ENCODE results near the gene VPS4B. TPM values are rescaled to one million over a fixed set of nuclear protein-coding genes. Genes with fewer than 3 reads are reported as not detected.

VPS4B gene
- total and polyA plus RNA-seq, 2 of the 8 experiments (the other 6 are each of a cell fraction or from before 2014, with no cell fraction given) = 7.2 to 45.3 TPM

DNA sequence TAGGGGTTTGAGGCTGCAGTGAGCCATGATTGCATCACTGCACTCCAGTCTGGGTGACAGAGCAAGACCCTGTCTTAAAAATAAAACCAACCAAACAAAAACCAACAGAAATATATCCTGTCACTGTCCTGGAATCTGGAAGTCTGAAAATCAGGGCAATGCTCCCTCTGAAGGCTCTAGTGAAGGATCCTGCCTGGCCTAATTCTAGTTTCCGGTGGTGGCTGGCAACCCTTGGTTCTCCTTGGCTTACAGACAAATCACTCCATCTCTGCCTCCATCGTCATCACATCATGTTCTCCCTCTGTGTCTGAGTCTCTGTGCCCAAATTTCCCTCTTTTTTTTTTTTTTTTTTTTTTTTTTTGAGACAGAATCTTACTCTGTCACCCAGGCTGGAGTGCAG lies 15.9 kb upstream of the VPS4B start (continued):
- TF ChIP-seq, protein P1, sequence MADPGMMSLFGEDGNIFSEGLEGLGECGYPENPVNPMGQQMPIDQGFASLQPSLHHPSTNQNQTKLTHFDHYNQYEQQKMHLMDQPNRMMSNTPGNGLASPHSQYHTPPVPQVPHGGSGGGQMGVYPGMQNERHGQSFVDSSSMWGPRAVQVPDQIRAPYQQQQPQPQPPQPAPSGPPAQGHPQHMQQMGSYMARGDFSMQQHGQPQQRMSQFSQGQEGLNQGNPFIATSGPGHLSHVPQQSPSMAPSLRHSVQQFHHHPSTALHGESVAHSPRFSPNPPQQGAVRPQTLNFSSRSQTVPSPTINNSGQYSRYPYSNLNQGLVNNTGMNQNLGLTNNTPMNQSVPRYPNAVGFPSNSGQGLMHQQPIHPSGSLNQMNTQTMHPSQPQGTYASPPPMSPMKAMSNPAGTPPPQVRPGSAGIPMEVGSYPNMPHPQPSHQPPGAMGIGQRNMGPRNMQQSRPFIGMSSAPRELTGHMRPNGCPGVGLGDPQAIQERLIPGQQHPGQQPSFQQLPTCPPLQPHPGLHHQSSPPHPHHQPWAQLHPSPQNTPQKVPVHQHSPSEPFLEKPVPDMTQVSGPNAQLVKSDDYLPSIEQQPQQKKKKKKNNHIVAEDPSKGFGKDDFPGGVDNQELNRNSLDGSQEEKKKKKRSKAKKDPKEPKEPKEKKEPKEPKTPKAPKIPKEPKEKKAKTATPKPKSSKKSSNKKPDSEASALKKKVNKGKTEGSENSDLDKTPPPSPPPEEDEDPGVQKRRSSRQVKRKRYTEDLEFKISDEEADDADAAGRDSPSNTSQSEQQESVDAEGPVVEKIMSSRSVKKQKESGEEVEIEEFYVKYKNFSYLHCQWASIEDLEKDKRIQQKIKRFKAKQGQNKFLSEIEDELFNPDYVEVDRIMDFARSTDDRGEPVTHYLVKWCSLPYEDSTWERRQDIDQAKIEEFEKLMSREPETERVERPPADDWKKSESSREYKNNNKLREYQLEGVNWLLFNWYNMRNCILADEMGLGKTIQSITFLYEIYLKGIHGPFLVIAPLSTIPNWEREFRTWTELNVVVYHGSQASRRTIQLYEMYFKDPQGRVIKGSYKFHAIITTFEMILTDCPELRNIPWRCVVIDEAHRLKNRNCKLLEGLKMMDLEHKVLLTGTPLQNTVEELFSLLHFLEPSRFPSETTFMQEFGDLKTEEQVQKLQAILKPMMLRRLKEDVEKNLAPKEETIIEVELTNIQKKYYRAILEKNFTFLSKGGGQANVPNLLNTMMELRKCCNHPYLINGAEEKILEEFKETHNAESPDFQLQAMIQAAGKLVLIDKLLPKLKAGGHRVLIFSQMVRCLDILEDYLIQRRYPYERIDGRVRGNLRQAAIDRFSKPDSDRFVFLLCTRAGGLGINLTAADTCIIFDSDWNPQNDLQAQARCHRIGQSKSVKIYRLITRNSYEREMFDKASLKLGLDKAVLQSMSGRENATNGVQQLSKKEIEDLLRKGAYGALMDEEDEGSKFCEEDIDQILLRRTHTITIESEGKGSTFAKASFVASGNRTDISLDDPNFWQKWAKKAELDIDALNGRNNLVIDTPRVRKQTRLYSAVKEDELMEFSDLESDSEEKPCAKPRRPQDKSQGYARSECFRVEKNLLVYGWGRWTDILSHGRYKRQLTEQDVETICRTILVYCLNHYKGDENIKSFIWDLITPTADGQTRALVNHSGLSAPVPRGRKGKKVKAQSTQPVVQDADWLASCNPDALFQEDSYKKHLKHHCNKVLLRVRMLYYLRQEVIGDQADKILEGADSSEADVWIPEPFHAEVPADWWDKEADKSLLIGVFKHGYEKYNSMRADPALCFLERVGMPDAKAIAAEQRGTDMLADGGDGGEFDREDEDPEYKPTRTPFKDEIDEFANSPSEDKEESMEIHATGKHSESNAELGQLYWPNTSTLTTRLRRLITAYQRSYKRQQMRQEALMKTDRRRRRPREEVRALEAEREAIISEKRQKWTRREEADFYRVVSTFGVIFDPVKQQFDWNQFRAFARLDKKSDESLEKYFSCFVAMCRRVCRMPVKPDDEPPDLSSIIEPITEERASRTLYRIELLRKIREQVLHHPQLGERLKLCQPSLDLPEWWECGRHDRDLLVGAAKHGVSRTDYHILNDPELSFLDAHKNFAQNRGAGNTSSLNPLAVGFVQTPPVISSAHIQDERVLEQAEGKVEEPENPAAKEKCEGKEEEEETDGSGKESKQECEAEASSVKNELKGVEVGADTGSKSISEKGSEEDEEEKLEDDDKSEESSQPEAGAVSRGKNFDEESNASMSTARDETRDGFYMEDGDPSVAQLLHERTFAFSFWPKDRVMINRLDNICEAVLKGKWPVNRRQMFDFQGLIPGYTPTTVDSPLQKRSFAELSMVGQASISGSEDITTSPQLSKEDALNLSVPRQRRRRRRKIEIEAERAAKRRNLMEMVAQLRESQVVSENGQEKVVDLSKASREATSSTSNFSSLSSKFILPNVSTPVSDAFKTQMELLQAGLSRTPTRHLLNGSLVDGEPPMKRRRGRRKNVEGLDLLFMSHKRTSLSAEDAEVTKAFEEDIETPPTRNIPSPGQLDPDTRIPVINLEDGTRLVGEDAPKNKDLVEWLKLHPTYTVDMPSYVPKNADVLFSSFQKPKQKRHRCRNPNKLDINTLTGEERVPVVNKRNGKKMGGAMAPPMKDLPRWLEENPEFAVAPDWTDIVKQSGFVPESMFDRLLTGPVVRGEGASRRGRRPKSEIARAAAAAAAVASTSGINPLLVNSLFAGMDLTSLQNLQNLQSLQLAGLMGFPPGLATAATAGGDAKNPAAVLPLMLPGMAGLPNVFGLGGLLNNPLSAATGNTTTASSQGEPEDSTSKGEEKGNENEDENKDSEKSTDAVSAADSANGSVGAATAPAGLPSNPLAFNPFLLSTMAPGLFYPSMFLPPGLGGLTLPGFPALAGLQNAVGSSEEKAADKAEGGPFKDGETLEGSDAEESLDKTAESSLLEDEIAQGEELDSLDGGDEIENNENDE (IDR thresholded peaks at IDR 0.05; ENCODE audit: insufficient replicate concordance, low read length) = no peak
- TF ChIP-seq GABPA (IDR thresholded peaks at IDR 0.05; ENCODE audit: borderline replicate concordance, insufficient read depth, low read length) (no peak), CHD2 (IDR thresholded peaks at IDR 0.05; ENCODE audit: low read length) (no peak), CTBP2 (IDR thresholded peaks at IDR 0.05; ENCODE audit: borderline replicate concordance, insufficient read depth, insufficient read length, low read length) (no peak), NANOG (IDR thresholded peaks at IDR 0.05; ENCODE audit: insufficient read depth, low read depth, low read length, poor library complexity, severe bottlenecking) (no peak), KDM1A (IDR thresholded peaks at IDR 0.05; ENCODE audit: borderline replicate concordance, low read length) (no peak), CHD1 (IDR thresholded peaks at IDR 0.05; ENCODE audit: low read depth, low read length) (no peak), KDM5A (IDR thresholded peaks at IDR 0.05; ENCODE audit: low read length) (no peak), NRF1 (IDR thresholded peaks at IDR 0.05; ENCODE audit: low read depth, low read length) (no peak)
- TF ChIP-seq, protein P2, sequence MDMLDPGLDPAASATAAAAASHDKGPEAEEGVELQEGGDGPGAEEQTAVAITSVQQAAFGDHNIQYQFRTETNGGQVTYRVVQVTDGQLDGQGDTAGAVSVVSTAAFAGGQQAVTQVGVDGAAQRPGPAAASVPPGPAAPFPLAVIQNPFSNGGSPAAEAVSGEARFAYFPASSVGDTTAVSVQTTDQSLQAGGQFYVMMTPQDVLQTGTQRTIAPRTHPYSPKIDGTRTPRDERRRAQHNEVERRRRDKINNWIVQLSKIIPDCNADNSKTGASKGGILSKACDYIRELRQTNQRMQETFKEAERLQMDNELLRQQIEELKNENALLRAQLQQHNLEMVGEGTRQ (IDR thresholded peaks at IDR 0.05; ENCODE audit: low read length) = no peak

All from H1 (cell line).